KG1 (cell line): ENCODE data around the gene PTPRK.
"Not testable (repeated sequence)": the region's sequence is repeated elsewhere in the genome, so short reads cannot be mapped to it uniquely, and the experiment has no call there.

Source experiments
- DNase-seq: peaks from one replicate; lab custom pipeline; 2025; lab: John Stamatoyannopoulos, UW

PTPRK gene

DNA sequence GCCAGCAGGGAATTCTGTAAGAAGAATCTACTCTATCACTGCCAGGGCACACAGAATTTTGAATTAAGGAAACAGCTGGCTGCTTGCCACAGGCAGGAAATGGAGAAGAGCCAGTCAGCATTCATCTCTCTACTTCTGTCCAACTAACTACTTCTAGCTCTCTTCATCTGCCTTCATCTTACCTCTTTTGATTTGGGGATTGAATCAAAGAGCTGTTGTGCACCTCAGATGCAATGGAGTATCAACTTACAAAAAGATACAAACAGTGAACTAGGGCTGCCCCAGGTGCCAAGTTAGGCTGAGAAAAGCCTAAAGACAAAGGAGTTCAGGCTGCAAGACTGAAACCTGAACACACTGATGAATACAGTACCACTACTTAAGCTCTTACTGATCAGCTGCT lies 82.0 kb downstream of the PTPRK start:
- no peak for DNase-seq

DNA sequence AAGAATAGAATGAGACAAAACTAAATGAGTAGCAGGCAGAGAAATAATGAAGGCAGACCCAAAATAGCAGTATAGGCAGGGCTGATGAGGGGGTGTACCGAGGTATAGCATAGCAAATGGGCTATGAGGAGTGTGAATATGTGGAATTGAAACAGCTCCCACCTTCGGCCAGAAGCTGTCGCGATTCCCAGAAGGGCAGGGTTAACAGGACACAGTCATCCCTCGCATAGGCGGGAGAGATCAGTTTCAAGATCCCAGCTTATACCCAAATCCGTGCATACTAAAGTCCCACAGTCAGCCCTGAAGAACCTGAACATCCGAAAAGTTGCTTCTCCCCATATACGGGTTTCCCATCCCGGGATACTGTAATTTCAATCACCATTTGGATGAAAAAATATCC lies 82.7 kb downstream of the PTPRK start:
- DNase-seq: no peak

DNA sequence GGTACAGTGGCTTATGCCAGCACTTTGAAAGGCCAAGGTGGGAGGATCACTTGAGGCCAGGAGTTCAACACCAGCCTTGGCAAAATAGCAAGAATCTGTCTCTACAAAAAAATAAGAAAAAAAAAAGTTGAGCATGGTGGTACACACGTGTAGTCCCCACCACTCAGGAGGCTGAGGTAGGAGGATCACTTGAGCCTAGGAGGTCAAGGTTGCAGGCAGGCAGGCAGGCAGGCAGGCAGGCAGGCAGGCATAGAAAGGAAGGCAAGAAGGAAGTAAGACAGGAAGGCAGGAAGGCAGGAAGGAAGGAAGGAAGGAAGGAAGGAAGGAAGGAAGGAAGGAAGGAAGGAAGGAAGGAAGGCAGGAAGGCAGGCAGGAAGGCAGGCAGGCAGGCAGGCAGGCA lies 85.6 kb downstream of the PTPRK start:
- not testable (repeated sequence) for DNase-seq

DNA sequence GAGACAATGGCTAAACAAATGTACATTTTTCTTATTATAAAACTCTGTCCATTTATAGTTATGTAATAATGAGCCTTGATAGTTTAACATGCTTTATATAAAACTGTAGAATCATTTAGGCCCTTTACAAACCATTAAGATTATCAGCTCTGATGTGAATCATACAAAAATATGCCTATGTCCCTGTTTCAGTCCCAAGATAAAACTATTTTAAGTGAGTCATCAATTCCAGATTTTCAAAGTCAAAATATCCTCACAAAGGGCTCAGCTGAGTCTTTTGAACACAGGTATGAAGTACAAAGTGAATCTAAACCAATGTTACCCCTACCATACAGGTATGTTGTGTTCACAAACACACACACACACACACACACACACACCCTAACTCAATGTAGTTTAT lies 88.0 kb downstream of the PTPRK start:
- DNase-seq: no peak

DNA sequence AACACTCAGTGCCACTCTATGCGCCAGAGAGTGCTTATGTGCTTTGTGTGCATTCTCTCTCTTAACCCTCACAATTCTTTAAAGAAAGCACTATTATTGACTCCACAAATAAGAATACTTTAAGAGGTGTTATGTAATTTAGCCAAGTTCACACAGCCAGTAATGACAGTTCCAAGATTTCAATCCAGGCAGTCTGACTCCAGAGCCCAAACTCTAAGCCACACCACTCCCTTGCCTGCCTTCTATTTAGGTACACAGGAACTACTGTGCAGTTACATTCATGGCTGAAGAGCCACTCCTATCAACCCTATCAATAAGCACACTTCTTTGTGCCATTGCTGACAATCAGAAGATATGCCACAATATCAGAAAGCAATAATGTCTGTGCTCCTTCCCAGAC lies 93.3 kb downstream of the PTPRK start:
- no peak for DNase-seq

DNA sequence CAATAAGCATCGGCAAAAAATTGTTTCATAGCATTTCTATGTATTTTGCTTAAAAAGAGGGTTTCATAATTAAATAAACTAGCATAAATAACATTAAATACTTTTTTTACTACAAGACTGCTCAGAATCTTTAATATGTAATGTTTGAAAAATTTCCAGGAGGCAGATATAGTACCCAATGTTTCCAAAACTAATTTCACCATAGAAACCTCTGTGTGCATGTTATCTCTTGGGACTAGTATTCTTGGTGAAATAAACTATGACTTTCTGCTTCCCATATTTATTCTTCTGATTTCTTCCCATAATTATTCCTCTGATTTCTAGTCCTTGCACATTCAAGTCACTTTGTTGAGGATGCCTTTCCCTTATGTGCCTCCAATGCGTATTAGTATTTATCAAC lies 94.5 kb downstream of the PTPRK start:
- no peak for DNase-seq

DNA sequence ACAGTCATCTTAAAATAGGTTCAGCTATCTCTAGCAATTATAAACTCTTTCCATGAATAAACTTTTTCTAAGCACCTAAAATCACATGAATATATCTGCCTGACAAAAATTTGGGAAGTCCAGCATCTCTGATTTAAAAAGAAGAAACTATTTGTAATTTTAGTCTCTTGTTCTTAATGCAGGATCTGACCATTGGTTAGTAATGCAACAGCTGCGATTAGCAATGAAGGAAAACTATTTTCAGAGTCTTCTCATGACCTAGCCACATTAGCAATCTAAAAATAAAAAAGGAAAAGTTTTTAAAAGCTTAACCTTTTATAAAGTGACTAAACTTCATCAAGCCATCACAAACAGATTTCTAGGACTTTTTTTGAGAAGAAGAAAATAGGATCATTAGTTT lies 97.5 kb downstream of the PTPRK start:
- no peak for DNase-seq

DNA sequence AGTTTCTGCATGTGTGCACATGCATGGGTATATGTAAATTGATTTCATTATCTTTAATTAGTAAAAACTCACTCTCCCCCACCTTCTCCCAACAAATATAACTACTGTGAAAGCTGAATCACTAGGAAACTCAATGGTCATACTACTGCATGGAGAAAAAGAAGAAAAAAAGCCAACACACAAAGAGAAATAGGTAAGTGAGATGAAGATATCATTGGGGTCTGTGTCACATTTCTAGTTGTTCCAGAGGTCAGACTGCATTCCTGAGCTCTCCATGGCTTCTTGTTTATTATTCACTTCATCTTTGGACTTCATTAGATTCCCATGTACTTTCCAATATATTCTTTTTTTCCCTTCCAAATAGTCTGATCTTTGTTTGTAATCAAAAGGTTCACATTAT lies 98.2 kb downstream of the PTPRK start:
- no peak for DNase-seq

DNA sequence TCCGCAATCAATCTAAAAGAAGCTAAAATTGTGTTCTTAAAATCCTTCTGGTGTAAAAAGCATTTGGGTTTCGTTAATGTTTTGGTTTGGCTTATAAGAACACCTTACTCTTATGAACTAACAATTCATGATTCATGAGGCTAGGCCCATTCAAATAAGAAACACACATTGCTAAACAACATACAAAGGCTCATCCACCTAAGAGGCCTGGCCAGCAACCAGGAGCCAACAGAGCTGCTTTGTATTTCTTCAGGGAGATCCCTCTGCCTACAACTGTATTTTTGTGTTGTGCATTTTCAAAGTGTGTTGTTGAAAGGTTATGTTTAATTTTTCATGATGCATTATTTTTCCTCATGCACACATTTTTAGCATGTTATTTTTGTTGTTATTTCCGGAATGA lies 98.6 kb downstream of the PTPRK start:
- no peak for DNase-seq

DNA sequence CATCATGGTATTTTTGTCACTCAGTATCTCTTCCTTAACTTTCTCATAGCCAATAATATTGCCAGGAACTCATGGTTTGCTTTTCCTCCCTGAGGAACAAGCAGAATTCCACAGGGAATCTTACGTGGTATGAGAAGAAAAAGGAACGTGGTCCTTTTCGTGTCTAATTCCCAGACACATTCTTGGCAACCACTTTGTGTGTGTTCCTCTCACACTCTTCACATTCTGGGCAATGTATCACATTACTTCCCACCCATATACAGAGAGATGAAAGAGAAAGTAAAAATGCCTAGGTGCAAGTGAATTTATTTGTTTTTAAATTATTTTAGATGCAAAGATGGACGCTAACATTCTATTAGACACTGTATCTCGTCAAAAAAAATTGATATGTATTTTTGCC lies 102.7 kb downstream of the PTPRK start:
- no peak for DNase-seq

DNA sequence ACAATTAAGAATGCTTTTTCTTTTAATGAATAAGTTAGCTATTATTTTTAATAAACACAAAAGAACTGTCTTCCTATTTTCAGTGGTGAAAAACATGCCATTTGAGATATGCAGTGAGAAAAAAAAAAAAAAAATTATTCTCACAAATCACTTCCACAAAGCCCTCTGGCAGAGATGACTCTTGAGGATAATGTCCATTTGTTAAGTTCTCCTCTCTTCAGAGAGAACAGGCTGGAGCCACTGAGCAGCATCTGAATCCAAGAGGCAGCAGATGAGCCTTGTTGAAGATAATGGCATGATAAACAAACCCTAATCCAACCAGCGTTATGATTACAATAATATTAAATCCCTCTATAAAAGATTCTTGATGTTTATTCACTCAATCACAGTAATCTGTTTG lies 105.0 kb downstream of the PTPRK start:
- DNase-seq: no peak

DNA sequence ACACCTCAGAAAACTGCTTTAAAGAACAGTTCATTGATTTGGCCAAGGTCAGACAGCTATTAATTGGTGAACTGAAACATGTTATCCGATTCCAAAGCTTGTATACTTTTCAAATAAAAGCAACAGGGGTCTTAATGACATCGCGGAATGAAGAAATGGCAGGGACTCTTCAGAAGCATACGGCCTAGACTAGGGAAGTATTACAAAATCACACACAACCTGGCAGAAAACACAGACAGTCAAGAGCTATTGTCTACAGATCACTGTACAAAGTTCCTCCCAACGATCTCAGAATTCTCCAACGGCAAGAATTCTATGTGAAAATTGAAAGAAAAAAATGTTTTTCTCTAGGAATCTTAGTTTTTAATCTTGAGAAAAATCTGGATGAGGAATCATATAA lies 105.5 kb downstream of the PTPRK start:
- no peak for DNase-seq

DNA sequence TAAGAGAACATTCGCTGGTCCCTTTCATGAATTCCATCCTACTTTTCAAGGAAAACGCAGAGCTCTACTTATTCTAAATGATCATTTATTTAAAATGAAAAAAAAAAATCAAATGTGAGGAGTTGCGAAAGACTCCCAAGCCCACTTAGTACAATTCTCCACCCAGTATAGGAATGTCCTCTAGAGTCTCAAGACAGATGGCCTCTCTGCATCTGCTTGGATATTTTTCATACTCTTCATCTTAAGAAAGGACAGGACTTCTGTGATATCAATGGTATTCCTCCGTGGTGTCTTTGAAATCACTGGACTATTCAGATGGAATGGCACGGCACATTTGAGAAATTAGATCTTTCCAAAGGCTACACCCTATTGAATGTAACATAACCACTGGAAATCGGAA lies 107.1 kb downstream of the PTPRK start:
- DNase-seq: no peak

DNA sequence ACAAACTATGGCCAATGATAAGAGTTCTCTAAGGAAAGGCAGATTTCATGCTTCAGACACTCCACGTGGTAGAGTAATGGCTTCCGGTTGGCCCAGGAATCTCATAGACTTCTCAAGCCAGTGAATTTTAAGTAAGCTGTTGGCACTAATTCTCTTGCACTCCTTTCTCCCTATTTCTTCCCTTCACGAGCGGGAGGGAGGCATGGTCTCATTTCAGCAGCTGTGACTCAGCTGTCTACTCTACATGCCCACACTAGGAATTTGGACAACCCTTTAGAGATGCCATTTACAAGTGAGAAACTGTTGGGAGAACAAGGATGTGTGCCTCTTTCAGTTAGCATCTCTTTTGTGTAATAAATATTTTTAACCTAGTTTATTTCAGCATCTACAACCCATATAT lies 107.7 kb downstream of the PTPRK start:
- no peak for DNase-seq

DNA sequence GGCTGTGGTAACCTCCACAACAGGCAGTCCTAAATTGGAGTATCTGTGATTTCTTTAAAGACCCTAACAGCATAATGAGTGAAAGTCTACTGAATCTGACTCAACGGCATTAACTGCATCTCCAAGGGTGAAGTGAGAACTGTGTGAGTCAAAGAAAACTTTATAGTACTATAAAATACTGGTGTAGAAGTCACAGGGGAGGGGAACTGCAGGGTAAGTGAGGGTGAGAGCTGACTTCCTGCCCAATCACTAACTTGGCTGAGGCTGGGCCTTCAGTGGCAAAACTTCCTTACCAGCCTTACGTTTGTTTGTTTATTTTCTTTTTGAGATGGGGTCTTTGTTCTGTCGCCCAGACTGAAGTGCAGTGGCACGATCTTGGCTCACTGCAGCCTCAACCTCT lies 109.8 kb downstream of the PTPRK start:
- DNase-seq: no peak

DNA sequence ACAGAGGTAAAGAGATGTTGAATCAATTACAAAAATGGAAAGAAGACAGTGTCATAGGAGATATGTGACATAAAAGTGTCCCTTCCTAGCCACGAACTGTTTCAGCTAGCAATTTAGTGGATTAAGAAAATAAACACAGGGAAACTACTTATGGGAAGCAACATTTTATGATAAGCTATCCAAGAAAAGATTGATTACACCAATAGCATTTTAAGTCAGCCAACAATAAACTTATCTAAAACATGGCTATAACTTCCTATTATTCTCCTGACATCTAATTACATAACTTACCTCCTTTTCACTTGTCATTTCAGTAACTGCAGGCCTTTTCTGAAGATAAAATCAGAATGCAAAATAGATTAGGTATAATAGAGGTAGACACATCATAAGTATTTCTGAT lies 111.4 kb downstream of the PTPRK start:
- DNase-seq: no peak

DNA sequence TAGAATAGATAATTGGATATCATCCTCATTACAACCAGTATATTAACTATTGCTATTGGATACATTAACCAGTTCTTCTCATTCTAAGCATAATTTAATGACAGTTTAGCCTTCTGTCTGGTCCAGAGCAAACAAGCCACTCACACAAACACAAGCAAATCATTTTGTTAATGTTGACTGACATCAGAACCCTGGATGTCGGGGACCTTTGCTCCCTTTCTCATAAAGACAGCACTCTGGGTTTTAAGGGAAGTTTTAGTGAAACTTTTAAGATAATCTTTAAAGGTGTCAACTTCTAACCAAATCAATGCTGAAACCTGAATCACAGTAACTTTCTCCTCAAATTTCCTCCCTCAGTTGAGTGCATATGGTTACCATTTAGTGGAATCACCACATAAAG lies 113.9 kb downstream of the PTPRK start:
- no peak for DNase-seq

DNA sequence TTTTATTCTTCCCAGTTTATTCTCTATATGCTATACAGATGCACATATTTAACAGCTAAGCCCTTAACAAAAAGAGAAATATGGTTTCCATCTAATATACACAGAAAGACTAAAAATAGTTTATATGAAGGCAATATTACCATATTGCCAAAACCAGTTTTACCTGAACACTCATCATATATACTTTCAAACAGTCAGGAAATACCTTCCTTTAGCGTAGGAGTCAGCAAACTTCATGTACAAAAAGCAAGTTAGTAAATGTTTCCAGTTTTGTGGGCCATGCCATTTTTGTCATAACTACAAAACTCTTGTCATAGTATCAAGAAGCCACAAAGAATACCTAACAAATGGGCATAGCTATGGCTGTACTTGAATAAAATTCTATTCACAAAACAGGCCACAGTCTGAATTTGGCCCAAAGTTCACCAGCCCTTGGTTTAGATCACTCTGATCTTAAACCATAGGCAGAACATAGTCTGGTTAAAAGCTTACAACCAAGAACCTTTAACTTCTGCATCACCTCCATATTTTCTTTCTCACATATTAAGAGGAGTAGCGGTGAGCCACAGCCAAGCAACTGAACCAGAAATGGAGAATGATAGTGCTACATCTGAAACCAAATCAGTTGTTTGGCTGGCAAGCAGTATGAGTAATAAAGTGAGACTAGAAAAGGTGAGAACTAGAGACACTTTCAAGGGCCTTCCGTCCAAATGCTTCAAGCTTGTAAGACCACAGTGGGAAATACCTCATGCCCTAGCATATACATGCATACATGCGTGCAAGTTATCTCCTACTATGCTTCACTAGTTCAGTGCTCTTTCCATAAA lies 116.6 kb downstream of the PTPRK start:
- DNase-seq: no peak

DNA sequence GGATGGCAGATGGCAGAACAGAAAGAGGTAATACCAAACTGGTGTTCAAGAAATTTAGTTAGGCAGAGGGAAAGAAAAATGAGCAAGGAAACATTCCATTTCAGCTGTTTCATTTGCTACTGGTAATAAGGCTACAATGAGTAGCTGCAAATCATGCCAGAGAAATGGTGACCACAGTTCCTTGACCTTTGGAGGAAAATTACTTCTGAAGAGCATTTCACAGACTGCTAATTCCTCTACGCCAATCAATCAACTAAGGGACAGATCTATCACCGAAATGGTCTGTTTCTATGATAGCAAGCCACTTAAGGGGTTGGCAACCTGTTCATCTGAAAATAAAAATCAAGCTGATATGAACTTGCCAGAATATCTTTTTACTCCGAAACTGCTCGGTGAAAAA lies 119.5 kb downstream of the PTPRK start:
- no peak for DNase-seq

DNA sequence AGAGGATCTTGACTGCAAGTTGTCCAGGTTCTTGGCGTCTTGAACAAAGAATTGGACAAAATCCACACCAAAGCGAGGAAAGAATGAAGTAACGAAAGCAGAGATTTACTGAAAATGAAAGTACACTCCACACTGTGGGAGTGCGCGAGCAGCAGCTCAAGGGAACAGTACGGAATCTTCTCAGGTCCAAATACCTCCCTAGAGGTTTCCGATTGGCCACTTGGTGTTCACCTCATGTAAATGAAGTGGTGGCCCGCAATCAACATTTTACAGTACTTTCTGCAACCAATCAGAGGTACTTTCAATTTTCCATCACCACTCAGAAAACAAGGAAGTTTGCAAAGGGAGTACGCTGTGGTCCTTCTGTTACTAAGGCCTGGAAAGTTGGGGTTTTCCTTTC lies 122.4 kb downstream of the PTPRK start:
- DNase-seq: no peak

DNA sequence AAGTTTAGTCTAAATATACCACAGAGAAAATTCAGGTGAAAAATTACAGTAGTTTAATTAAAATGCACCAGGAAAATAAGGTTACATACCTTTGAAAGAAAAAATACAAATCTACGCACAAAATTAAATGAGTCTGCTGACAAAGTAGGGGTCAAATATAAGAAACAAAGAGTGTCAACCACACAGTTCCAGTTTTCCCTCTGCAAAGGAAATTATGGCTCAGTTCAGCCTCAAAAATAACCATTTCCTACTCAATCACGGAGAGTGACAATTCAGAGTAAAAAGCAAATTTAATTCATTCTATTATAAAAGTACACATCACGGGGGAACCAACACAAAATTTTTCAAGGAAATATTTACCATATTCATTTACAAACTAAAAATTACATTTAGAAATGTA lies 124.8 kb downstream of the PTPRK start:
- no peak for DNase-seq

DNA sequence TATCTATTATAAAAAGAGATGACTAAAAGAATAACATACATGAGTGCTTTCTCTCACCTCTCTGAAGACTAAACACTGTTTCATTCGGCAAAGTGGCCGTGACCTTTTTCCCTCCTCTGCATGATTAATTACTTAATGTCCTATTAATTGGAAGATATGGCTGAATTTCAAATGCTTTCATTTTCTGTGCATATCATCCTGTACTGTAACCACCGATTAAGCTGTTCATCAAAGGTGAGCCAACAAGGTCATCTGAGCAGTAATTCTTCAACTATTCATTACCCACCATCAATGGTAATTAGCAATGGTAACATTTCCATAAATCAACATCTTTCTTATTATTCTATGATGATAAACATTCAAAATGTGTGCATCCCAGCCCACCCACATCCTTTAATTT lies 125.2 kb downstream of the PTPRK start:
- DNase-seq: no peak

DNA sequence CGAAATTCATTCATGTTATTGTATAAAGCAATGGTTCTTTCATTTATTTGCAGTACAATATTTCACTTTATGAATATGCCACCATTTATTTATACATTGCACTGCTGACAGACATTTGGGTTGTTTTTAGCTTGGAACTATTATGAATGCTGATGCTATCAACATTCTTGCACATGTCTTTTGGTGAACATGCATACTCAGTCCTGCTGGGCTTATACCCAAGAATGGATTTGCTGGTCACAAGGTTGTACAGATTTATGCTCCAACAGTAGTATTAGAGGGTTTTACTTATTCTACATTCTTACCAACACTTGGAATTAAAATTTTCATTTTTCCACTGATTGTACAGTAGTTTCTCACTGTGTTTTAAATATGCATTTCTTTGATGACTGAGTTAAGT lies 126.2 kb downstream of the PTPRK start:
- no peak for DNase-seq

DNA sequence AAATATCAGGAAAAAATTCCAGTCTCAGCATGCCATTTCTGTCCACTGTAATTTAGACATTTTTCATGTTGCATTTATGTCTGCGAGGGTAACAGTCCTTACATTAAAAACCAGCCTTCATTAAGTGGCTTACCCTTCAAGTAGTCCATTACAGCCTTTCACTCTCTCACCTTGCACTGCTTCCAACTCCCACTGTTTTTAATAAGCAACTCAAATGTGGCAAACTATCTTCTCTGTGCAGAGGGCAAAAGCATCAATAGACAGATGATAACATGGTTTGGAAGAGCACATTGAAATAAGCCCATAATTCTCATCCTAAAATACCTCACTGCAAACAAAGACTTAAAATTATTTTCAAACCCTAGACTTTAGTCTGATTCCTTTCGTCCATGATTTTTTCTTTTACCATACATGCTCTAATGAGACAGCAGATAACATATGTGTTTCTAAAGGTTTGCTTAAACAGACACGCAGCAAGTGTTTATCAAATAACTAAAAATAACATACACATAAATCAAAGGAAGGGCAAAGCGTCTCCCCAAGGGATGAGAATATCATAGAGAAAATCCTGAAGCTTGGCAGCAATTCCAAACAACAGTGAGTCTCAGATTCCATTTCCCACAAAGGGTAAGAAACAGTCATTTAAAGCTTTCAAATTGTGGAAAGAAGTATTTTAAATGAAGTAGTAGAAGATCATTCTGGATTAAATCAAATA lies 130.4 kb downstream of the PTPRK start:
- no peak for DNase-seq
